Measurements from ENCODE around the gene MAD1L1.
A peak's percentile ranks its signal among the peaks of the same experiment; 100 is the strongest.

Gene MAD1L1

DNA sequence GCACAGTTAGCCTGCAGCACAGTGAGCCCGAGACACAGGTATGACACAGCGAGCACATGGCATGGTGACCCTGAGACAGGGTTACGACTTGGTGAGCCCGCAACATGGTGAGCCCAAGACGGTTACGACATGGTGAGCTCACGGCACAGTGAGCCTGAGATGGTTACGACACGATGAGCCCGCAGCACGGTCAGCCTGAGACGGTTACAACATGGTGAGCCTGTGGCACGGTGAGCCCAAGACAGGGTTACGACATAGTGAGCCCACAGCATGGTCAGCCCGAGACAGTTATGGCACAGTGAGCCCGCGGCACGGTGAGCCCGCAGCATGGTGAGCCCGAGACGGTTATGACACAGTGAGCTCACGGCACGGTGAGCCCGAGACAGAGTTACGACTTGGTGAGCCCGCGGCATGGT is 156.1 kb downstream of the MAD1L1 start:
- Histone ChIP-seq H2AFZ (ENCODE audit: low read depth, low read length) (no peak overlapping the region), H3K36me3 (ENCODE audit: insufficient read depth, low read length) (peaks cover 30% of the 10 kb centered on the region), H3K9me3 (ENCODE audit: insufficient read depth, low read length, severe bottlenecking) (no peaks in the 10 kb centered on the region), H3K27me3 (ENCODE audit: insufficient read depth, low read length, poor library complexity) (no peaks in the 10 kb centered on the region), H3K27ac (ENCODE audit: low read length) (no peak overlapping the region), H3K4me1 (ENCODE audit: insufficient read depth, low read length) (no peaks in the 10 kb centered on the region), H4K20me1 (ENCODE audit: insufficient read depth, low read length) (peaks cover 3% of the 10 kb centered on the region), H3K4me3 (ENCODE audit: low read depth in 1 of 2, low read length in 2 of 2) (no peak overlapping the region), H3K9ac (ENCODE audit: low read depth, low read length) (no peak overlapping the region), H3K4me2 (ENCODE audit: insufficient read depth, low read length) (no peak overlapping the region), H3K79me2 (ENCODE audit: insufficient read depth, low read length) (no peaks in the 10 kb centered on the region)
- no peak for ATAC-seq (ENCODE audit: insufficient read depth, low read depth)
- no peak for DNase-seq
- TF ChIP-seq CTCF (IDR thresholded peaks at IDR 0.05; ENCODE audit: borderline replicate concordance, extremely low read depth, low read length, poor library complexity, severe bottlenecking) (no peak), EZH2 (IDR thresholded peaks at IDR 0.05; ENCODE audit: borderline replicate concordance, low read depth, low read length, severe bottlenecking) (no peak)

DNA sequence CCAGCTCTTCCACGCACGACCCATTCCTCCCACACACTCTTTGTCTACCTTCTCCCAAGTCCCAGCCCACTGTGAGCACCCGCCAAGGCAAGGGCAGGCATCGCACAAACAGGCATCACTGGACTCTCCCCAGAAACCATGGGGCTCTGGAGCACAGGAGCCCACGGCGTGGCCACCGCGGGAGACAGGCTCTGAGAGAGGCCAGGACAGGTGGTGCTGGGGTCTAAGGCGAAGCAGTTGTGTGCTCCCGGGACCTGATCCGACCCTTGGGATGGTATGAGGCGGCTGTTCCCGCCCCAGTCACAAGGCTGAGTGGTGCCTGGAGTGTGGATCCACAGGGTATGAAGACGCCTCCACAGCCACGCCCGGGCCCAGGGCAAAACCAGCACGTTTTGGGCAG is 156.9 kb downstream of the MAD1L1 start:
- H3K9me3 ChIP-seq (ENCODE audit: insufficient read depth, low read length, severe bottlenecking), result no peaks in the 10 kb centered on the region

DNA sequence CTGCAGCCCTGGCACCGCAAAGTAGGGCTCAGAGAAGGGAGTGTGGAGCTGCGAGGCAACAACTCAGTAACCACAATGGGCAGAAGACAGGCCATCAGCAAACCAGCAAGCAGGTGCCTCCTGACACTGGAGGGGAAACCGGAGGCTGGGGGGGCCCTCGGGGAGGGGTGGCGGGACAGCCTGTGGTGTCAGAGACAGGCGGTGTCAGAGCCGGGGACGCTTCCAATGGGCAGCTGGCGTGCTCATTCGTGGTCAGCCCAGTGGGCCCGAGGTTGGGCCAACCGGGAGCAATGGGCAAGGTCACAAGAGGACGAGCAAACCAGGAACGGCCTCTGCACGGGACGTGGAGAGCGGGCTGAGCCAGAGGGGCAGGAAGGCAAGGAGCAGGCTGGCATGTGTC is 158.1 kb downstream of the MAD1L1 start:
- Histone ChIP-seq H3K9me3 (ENCODE audit: insufficient read depth, low read length, severe bottlenecking) (no peaks in the 10 kb centered on the region), H3K79me2 (ENCODE audit: insufficient read depth, low read length) (no peaks in the 10 kb centered on the region), H4K20me1 (ENCODE audit: insufficient read depth, low read length) (peaks cover 3% of the 10 kb centered on the region), H3K4me2 (ENCODE audit: insufficient read depth, low read length) (no peak overlapping the region), H3K36me3 (ENCODE audit: insufficient read depth, low read length) (peaks cover 27% of the 10 kb centered on the region), H3K27me3 (ENCODE audit: insufficient read depth, low read length, poor library complexity) (no peaks in the 10 kb centered on the region), H3K4me3 (ENCODE audit: low read depth in 1 of 2, low read length in 2 of 2) (no peak overlapping the region), H2AFZ (ENCODE audit: low read depth, low read length) (no peak overlapping the region), H3K9ac (ENCODE audit: low read depth, low read length) (no peak overlapping the region), H3K4me1 (ENCODE audit: insufficient read depth, low read length) (no peaks in the 10 kb centered on the region), H3K27ac (ENCODE audit: low read length) (peak overlapping the region; percentile 33; the same call in 1 of the 2 replicates)
- TF ChIP-seq CTCF (IDR thresholded peaks at IDR 0.05; ENCODE audit: borderline replicate concordance, extremely low read depth, low read length, poor library complexity, severe bottlenecking) (no peak), EZH2 (IDR thresholded peaks at IDR 0.05; ENCODE audit: borderline replicate concordance, low read depth, low read length, severe bottlenecking) (no peak)
- ATAC-seq (ENCODE audit: insufficient read depth, low read depth) (peak; percentile 78), DNase-seq (peak; percentile 65)

More for the DNA sequence above, 156.9 kb downstream of the MAD1L1 start:
- H3K4me1 ChIP-seq (ENCODE audit: insufficient read depth, low read length), result no peaks in the 10 kb centered on the region
- no peak overlapping the region for H3K9ac ChIP-seq (ENCODE audit: low read depth, low read length)
- H2AFZ ChIP-seq (ENCODE audit: low read depth, low read length), result no peak overlapping the region
- DNase-seq (no peak), ATAC-seq (ENCODE audit: insufficient read depth, low read depth) (no peak)
- peaks cover 3% of the 10 kb centered on the region for H4K20me1 ChIP-seq (ENCODE audit: insufficient read depth, low read length)
- no peak overlapping the region for H3K27ac ChIP-seq (ENCODE audit: low read length)
- no peaks in the 10 kb centered on the region for H3K27me3 ChIP-seq (ENCODE audit: insufficient read depth, low read length, poor library complexity)
- H3K4me3 ChIP-seq (ENCODE audit: low read depth in 1 of 2, low read length in 2 of 2), result no peak overlapping the region
- TF ChIP-seq EZH2 (IDR thresholded peaks at IDR 0.05; ENCODE audit: borderline replicate concordance, low read depth, low read length, severe bottlenecking) (no peak), CTCF (IDR thresholded peaks at IDR 0.05; ENCODE audit: borderline replicate concordance, extremely low read depth, low read length, poor library complexity, severe bottlenecking) (no peak)
- no peaks in the 10 kb centered on the region for H3K79me2 ChIP-seq (ENCODE audit: insufficient read depth, low read length)
- no peak overlapping the region for H3K4me2 ChIP-seq (ENCODE audit: insufficient read depth, low read length)
- peaks cover 30% of the 10 kb centered on the region for H3K36me3 ChIP-seq (ENCODE audit: insufficient read depth, low read length)

- H3K27me3 ChIP-seq (ENCODE audit: insufficient read depth, low read length, poor library complexity), result no peaks in the 10 kb centered on the region
- peak overlapping the region; percentile 22; the same call in 1 of the 2 replicates for H3K27ac ChIP-seq (ENCODE audit: low read length)
- no peak overlapping the region for H3K4me3 ChIP-seq (ENCODE audit: low read depth in 1 of 2, low read length in 2 of 2)
- no peaks in the 10 kb centered on the region for H3K4me1 ChIP-seq (ENCODE audit: insufficient read depth, low read length)
- ATAC-seq (ENCODE audit: insufficient read depth, low read depth) (no peak), DNase-seq (no peak)
- H3K79me2 ChIP-seq (ENCODE audit: insufficient read depth, low read length), result no peaks in the 10 kb centered on the region
- H3K9me3 ChIP-seq (ENCODE audit: insufficient read depth, low read length, severe bottlenecking), result no peaks in the 10 kb centered on the region
- H4K20me1 ChIP-seq (ENCODE audit: insufficient read depth, low read length), result peaks cover 3% of the 10 kb centered on the region
- H3K4me2 ChIP-seq (ENCODE audit: insufficient read depth, low read length), result no peak overlapping the region
- peaks cover 39% of the 10 kb centered on the region for H3K36me3 ChIP-seq (ENCODE audit: insufficient read depth, low read length)
- no peak for TF ChIP-seq CTCF (IDR thresholded peaks at IDR 0.05; ENCODE audit: borderline replicate concordance, extremely low read depth, low read length, poor library complexity, severe bottlenecking)
- no peak for TF ChIP-seq EZH2 (IDR thresholded peaks at IDR 0.05; ENCODE audit: borderline replicate concordance, low read depth, low read length, severe bottlenecking)
- H3K9ac ChIP-seq (ENCODE audit: low read depth, low read length), result no peak overlapping the region
- H2AFZ ChIP-seq (ENCODE audit: low read depth, low read length), result no peak overlapping the region
Measured at GRCh38 chr7:2072798-2073197, 159.9 kb downstream of the MAD1L1 start.

All from DND-41 (cell line).